Kidney epithelial cell (primary cell): ENCODE results near the gene ARMC12. TPM values are rescaled to one million over a fixed set of nuclear protein-coding genes. Genes with fewer than 3 reads are reported as not detected.

Experiments
- DNase-seq: peaks from one replicate; pipeline ENCODE4 v3.0.0-alpha.2; 2010; ENCODE audit warnings: low read depth
- H3K27me3 ChIP-seq: 2 replicates; pipeline ENCODE4 v1.6.0; 2011; ENCODE audit warnings: low read length; ENCODE audit not compliant: control insufficient read depth, insufficient read depth
- H3K36me3 ChIP-seq: 2 replicates; pipeline ENCODE4 v1.5.1; 2011; ENCODE audit warnings: low read length; ENCODE audit not compliant: control insufficient read depth, insufficient read depth
- H3K4me3 ChIP-seq: 2 replicates; pipeline ENCODE4 v1.5.1; 2011; ENCODE audit warnings: low read depth, mild to moderate bottlenecking, control low read depth, low read length
- total RNA-seq: library from RNA; depleted of rRNA; stranded (reverse); fragments of >200 nt; gene quantifications from 2 replicates; pipeline ENCODE4 v1.2.3, GENCODE V29; 2015
- TF ChIP-seq, protein P1 (sequence below): IDR thresholded peaks from 2 replicates; pipeline ENCODE4 v1.5.1; 2011; ENCODE audit warnings: mild to moderate bottlenecking, moderate library complexity, low read length, control low read depth, inconsistent platforms; ENCODE audit not compliant: insufficient read depth, poor library complexity, severe bottlenecking

The ARMC12 gene
- total RNA-seq, 1 donor from 2014 or later = 0.29 TPM

DNA sequence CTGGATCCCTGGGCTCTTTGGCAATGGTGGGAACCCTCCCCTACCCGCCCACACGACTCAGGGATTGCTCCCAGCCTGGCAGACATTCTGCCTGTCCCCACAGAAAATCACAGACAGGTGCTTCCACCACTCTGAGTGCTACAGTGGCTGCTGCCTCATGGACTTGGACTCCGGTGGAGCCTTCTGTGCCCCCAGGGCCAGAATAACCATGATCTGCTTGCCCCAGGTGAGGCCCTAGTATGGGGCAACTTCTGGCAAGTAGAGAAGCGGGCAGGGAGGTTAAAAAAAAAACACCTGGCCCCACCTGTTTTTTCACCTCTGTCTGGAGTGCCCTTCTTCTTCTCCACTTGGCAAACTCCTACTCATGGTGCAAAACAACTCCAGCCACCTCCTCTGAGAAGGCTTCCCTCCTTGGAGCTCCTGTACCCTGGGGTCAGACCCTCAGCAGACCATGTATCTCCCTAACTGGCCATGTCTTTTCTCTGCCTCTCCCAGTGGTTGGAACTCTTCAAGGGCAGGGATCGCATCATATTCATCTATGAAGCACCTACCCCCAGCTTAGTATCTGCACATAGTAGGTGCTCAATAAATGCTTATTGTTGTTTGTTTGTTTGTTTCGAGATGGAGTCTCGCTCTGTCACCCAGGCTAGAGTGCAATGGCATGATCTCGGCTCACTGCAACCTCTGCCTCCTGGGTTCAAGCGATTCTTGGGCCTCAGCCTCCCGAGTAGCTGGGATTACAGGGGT is 40.7 kb downstream of the ARMC12 start:
- H3K4me3 ChIP-seq = no peak overlapping the region
- H3K36me3 ChIP-seq = no peaks in the 10 kb centered on the region
- DNase-seq = no peak
- TF ChIP-seq, protein P1, sequence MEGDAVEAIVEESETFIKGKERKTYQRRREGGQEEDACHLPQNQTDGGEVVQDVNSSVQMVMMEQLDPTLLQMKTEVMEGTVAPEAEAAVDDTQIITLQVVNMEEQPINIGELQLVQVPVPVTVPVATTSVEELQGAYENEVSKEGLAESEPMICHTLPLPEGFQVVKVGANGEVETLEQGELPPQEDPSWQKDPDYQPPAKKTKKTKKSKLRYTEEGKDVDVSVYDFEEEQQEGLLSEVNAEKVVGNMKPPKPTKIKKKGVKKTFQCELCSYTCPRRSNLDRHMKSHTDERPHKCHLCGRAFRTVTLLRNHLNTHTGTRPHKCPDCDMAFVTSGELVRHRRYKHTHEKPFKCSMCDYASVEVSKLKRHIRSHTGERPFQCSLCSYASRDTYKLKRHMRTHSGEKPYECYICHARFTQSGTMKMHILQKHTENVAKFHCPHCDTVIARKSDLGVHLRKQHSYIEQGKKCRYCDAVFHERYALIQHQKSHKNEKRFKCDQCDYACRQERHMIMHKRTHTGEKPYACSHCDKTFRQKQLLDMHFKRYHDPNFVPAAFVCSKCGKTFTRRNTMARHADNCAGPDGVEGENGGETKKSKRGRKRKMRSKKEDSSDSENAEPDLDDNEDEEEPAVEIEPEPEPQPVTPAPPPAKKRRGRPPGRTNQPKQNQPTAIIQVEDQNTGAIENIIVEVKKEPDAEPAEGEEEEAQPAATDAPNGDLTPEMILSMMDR = no peak
- H3K27me3 ChIP-seq = no peaks in the 10 kb centered on the region

DNA sequence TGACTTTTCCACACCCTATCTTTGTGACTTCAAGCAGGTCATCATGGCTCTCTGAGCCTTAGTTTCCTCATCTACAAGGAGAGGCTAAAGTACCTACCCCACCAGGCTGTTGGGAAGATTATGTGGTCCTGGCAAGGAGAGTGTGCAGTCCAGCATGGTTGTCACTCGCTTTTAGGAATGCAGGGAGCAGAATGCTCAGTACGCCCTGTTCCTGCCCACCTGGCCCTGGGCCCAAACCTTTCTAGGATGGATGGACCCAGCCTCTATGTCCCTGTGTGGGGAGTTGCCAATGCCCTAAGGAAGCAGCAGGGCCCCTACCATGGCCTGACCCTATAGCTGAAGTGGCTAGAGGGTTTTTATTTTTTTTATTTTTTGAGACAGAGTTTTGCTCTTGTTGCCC is 41.6 kb downstream of the ARMC12 start:
- TF ChIP-seq, protein P1 = no peak
- no peaks in the 10 kb centered on the region for H3K36me3 ChIP-seq

DNA sequence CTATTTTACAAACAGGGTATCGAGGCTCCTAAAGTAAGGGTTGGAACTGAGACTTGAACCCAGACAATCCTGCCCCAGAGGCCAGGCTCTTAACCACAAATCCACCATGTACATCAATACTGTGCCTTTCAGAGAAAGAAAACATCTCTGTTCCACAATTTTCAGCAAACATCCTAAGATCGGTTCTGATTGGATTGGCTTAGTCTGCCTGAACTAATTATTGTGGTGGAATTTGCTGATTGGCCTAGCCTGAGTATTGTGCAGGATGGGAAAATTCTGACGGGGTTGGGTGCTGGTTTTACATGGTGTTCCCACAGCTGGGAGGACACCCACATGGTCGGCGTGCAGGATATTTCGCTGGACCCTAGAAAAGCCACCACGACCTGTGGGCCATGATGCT is 43.9 kb downstream of the ARMC12 start, which contains the start of gene CLPSL1:
Gene CLPSL1, plus strand, starts transcription at position 301 of the 400 bp plus-strand sequence. Its CDS starts 92 bp downstream, at position 393.
- no peaks in the 10 kb centered on the region for H3K36me3 ChIP-seq
- no peak within 1 kb of the TSS for H3K4me3 ChIP-seq
- TF ChIP-seq, protein P1 = no peak
- peaks cover 2% of the 10 kb centered on the region for H3K27me3 ChIP-seq
- no peak for DNase-seq

More for the DNA sequence above, 41.6 kb downstream of the ARMC12 start:
- no peak for DNase-seq
- Histone ChIP-seq H3K27me3 (no peaks in the 10 kb centered on the region), H3K4me3 (no peak overlapping the region)

DNA sequence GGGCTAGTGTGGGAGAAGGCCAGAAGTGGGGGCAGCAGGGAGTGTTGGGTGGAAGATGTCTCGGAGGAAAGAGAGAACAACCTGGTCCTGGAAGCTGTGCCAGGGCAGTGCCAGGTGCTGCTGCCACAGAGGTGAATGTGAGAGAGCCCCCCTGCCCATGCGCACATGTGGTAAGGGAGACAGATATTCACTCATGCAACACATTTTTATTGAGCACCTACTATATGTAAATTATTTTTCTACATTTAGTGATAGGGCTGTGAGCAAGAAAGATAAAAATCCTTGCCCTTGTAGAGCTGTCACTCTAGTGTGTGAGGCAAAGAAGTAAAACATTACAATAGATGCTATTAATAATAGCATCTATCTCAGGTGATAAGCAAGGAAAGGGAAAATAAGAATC is 44.5 kb downstream of the ARMC12 start:
- no peak for DNase-seq
- H3K36me3 ChIP-seq = no peaks in the 10 kb centered on the region
- TF ChIP-seq, protein P1 = no peak

DNA sequence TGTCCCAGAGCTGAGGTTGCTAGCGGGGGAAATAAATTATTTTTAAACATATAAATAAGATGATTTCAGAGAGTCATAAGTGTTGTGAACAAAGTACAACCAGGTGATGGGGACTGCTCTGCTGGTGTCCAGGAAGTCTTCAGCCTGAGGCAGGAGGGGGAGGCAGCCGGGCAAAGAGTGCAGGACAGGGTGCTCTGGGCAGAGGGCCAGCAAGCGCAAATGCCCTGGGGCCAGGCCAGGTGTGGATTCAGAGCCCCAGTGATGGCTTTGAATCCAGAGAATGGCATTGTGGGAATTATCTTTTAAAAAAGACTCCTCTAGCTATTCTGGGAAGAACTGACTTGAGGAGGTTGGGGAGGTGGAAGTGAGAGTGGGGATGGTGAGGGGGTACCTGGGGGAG is 45.6 kb downstream of the ARMC12 start:
- no peak overlapping the region for H3K4me3 ChIP-seq
- no peaks in the 10 kb centered on the region for H3K36me3 ChIP-seq
- no peak for DNase-seq
- peaks cover 14% of the 10 kb centered on the region for H3K27me3 ChIP-seq
- TF ChIP-seq, protein P1 = no peak

More for the DNA sequence above, 44.5 kb downstream of the ARMC12 start:
- no peak overlapping the region for H3K4me3 ChIP-seq
- H3K27me3 ChIP-seq = peaks cover 4% of the 10 kb centered on the region

DNA sequence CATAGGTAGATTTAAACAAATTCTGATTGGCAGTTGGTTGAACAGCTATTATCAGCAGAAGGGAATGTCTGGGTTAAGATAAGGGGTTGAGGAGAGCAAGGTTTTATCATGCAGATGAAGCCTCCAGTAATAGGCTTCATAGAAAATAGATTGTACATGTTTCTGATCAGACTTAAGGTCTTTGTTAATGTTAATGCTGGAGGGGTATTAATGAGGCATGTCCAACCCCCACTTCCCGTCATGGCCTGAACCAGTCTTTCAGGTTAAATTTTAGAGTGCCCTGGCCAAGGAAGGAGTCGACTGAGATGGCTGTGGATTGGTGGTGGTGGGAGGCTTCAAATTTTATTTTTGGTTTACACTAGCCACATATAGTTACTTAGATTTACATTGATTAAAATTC is 47.4 kb downstream of the ARMC12 start:
- TF ChIP-seq, protein P1 = no peak
- no peak overlapping the region for H3K4me3 ChIP-seq
- no peaks in the 10 kb centered on the region for H3K36me3 ChIP-seq
- H3K27me3 ChIP-seq = peaks cover 29% of the 10 kb centered on the region
- DNase-seq = no peak
